MCF 10A (cell line): ENCODE data around the gene MLANA. TPM values are rescaled to one million over a fixed set of nuclear protein-coding genes. Genes with fewer than 3 reads are reported as not detected.

Experiments
- BruUV-seq: library from RNA; stranded (reverse); fragments of 400-500 nt; replicated peaks from 2 replicates; lab custom pipeline; 2021; lab: Mats Ljungman, UMichigan
- CTCF ChIA-PET: fragments of 300-600 bp; sonication (Branson Sonifier 250); formaldehyde crosslinking; extraction: SDS; loops from one replicate; lab custom pipeline; 2021; ENCODE audit warnings: antibody characterized with exemption, inconsistent platforms; lab: Yijun Ruan, JAX
- POLR2A ChIA-PET: fragments of 300-600, 350-650 bp; sonication (Branson Sonifier 250); formaldehyde crosslinking; extraction: SDS; loops from one replicate; lab custom pipeline; 2020; ENCODE audit warnings: antibody characterized with exemption, inconsistent platforms; lab: Yijun Ruan, JAX
- DNase-seq: peaks from one replicate; pipeline ENCODE4 v3.0.0-alpha.2; 2018; ENCODE audit not compliant: unreplicated experiment
- H3K27ac Mint-ChIP-seq: one replicate; pipeline ENCODE4 v1.8.0; 2022; ENCODE audit warnings: mild to moderate bottlenecking, low read depth, mixed read lengths; ENCODE audit not compliant: unreplicated experiment
- H3K27me3 Mint-ChIP-seq: one replicate; pipeline ENCODE4 v1.8.0; 2022; ENCODE audit warnings: mixed read lengths; ENCODE audit not compliant: insufficient read depth, unreplicated experiment
- H3K36me3 Mint-ChIP-seq: one replicate; pipeline ENCODE4 v1.8.0; 2022; ENCODE audit warnings: mild to moderate bottlenecking, moderate library complexity, mixed read lengths; ENCODE audit not compliant: insufficient read depth, unreplicated experiment
- H3K4me1 Mint-ChIP-seq: one replicate; pipeline ENCODE4 v1.8.0; 2022; ENCODE audit warnings: mixed read lengths; ENCODE audit not compliant: insufficient read depth, unreplicated experiment
- H3K4me3 Mint-ChIP-seq: one replicate; pipeline ENCODE4 v1.8.0; 2022; ENCODE audit warnings: mild to moderate bottlenecking, moderate library complexity, mixed read lengths; ENCODE audit not compliant: unreplicated experiment
- H3K9me3 Mint-ChIP-seq: one replicate; pipeline ENCODE4 v1.8.0; 2022; ENCODE audit warnings: mixed read lengths; ENCODE audit not compliant: unreplicated experiment
- intact Hi-C: fragments of 100-400 bp; cut with micrococcal nuclease; formaldehyde crosslinking; loops from 2 replicates; pipeline ENCODE4 v1.14.1; 2022
- total RNA-seq: library from RNA; stranded (reverse); gene quantifications from 2 replicates; pipeline ENCODE4 v1.2.3, GENCODE V29; 2022
- TF ChIP-seq, protein P1 (sequence below): fragments of 200-600 bp; IDR thresholded peaks from one replicate; pipeline ENCODE4 v1.8.0; 2022; ENCODE audit warnings: antibody characterized with exemption, mild to moderate bottlenecking; ENCODE audit not compliant: unreplicated experiment

MLANA gene
- total RNA-seq, 1 experiment from 2014 or later = not detected

DNA sequence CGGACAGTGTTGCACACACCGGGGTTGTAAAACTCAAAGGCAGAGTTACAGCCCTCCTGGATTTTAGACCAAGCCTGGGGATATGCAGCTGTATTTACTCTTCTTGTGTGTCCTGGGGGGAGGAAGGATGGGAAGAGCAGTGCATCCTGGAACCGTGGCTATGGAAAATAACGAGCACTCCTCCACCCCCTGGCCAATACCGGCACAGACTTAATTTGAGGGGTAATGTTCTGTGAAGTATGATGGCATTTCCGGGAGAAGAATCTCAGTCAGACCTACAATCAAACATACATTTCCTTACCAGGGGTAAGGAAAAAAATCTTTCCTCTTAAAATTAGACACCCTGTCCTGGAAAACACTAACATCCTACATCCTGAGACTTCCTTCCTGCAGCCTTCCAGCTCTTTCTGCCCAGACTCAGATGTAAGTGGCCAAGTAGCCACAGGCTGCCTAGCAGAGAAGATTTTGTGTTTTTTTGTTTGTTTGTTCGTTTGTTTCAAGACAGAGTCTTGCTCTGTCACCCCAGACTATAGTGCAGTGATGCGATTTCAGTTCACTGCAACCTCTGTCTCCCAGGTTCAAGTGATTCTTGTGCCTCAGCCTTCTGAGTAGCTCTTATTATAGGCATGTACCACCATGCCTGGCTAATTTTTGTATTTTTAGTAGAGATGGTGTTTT lies 46.8 kb upstream of the MLANA start:
- DNase-seq = peak; percentile 36
- H3K4me1 Mint-ChIP-seq = peaks cover 44% of the 10 kb centered on the region
- no TSS peak for BruUV-seq
- ChIA-PET POLR2A (interaction anchor here (0.5 to 1.6 kb wide), 3 partner anchors 8 to 36 kb away, joined by 3 to 4 read pairs (median 4); partner anchors contain the start of gene ERMP1), CTCF (interaction anchor here (0.5 to 4.4 kb wide), 2 partner anchors 11 to 131 kb away, joined by 3 to 34 read pairs; partner anchors contain the start of gene ERMP1)
- intact Hi-C loops = no loop called here
- no peaks in the 10 kb centered on the region for H3K9me3 Mint-ChIP-seq
- peak overlapping the region; percentile 82 for H3K27ac Mint-ChIP-seq
- TF ChIP-seq, protein P1, sequence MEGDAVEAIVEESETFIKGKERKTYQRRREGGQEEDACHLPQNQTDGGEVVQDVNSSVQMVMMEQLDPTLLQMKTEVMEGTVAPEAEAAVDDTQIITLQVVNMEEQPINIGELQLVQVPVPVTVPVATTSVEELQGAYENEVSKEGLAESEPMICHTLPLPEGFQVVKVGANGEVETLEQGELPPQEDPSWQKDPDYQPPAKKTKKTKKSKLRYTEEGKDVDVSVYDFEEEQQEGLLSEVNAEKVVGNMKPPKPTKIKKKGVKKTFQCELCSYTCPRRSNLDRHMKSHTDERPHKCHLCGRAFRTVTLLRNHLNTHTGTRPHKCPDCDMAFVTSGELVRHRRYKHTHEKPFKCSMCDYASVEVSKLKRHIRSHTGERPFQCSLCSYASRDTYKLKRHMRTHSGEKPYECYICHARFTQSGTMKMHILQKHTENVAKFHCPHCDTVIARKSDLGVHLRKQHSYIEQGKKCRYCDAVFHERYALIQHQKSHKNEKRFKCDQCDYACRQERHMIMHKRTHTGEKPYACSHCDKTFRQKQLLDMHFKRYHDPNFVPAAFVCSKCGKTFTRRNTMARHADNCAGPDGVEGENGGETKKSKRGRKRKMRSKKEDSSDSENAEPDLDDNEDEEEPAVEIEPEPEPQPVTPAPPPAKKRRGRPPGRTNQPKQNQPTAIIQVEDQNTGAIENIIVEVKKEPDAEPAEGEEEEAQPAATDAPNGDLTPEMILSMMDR = no peak
- no peaks in the 10 kb centered on the region for H3K27me3 Mint-ChIP-seq
- H3K36me3 Mint-ChIP-seq = peaks cover 4% of the 10 kb centered on the region
- no peak overlapping the region for H3K4me3 Mint-ChIP-seq

DNA sequence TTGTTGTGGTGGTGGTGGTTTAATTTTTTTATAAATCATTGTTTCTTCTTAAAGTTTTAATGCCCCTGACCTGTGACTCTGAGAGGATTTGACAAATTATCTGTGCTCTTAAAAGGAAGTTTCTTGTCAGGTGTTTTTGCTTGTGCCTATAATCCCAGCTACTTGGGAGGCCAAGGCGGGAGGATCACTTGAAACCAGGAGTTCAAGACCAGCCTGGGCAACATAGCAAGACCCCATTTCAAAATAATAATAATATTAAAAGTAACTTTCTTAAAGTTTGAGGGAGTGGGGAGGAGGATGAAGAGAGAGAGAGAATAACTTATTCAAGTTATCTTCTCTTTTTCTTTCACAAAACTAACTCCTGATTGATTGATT lies 45.5 kb upstream of the MLANA start:
- ChIA-PET CTCF (interaction anchor here (0.7 to 4.4 kb wide), 3 partner anchors 12 to 129 kb away, joined by 3 to 34 read pairs (median 9); partner anchors contain the start of gene ERMP1), POLR2A (no interaction called here)
- intact Hi-C loops = no loop called here
- peak overlapping the region; percentile 82 for H3K27ac Mint-ChIP-seq
- peak overlapping the region; percentile 12 for H3K4me3 Mint-ChIP-seq
- BruUV-seq = no TSS peak
- H3K4me1 Mint-ChIP-seq = peaks cover 33% of the 10 kb centered on the region
- H3K27me3 Mint-ChIP-seq = no peaks in the 10 kb centered on the region
- TF ChIP-seq, protein P1 = no peak
- DNase-seq = no peak
- no peaks in the 10 kb centered on the region for H3K9me3 Mint-ChIP-seq
- no peaks in the 10 kb centered on the region for H3K36me3 Mint-ChIP-seq

DNA sequence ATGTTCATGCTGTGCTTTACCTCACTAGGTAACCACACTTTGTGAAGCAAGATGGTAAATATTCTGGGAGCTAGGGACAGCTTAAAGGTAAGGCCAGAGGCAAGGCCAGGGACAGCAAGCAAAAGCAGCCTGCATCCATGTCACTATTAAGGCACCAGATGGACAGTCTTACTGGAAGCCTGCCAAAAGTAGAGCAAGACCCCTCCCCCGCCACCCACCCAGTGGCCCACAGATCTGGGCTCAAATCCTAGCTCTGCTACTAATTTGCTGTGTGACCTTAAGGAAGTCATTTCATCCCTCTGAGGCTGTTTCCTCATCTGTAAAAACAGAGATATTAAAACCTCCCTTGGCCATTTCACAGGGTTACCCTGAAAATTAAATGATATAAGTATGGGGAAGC lies 44.6 kb upstream of the MLANA start:
- TF ChIP-seq, protein P1 = no peak
- ChIA-PET CTCF (interaction anchor here (0.7 to 1.6 kb wide), 3 partner anchors 14 to 708 kb away, joined by 3 to 7 read pairs (median 5); partner anchors contain the start of gene ERMP1), POLR2A (interaction anchor here (1.4 kb wide), 1 partner anchor 34 kb away, joined by 3 read pairs; no protein-coding TSS in a partner anchor)
- intact Hi-C loops = no loop called here
- Mint-ChIP-seq H3K4me3 (no peak overlapping the region), H3K36me3 (no peaks in the 10 kb centered on the region), H3K4me1 (peaks cover 37% of the 10 kb centered on the region), H3K9me3 (no peaks in the 10 kb centered on the region), H3K27ac (peak overlapping the region; percentile 82), H3K27me3 (no peaks in the 10 kb centered on the region)
- DNase-seq = no peak
- BruUV-seq = no TSS peak

DNA sequence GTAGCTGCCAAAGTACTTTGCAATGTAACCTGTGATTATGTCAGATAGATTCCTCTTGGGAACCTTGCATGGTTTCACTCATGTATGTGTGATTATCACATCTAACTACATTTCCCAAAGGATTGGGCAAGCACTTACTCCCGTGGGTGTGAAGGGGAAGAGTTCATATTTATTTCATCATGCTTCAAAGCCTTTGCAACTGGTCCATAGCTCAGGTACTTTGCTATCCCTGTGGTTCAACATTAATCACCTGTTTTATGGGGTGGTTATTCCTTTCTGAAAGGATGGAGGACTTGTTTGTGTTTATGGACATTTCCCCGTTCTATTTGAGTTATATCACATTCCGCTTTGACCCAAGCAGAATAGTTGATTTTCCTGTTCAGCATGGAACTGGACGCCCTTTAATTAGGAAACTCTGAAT lies 44.2 kb upstream of the MLANA start:
- ChIA-PET CTCF (interaction anchor here (0.6 to 1.6 kb wide), 6 partner anchors 14 to 707 kb away, joined by 3 to 7 read pairs (median 3); partner anchors contain the start of gene ERMP1), POLR2A (interaction anchor here (1.4 kb wide), 1 partner anchor 33 kb away, joined by 3 read pairs; no protein-coding TSS in a partner anchor)
- peak; percentile 78 for DNase-seq
- Mint-ChIP-seq H3K4me3 (no peak overlapping the region), H3K36me3 (no peaks in the 10 kb centered on the region), H3K27me3 (no peaks in the 10 kb centered on the region), H3K4me1 (peaks cover 41% of the 10 kb centered on the region), H3K9me3 (no peaks in the 10 kb centered on the region), H3K27ac (no peak overlapping the region)
- TF ChIP-seq, protein P1 = no peak
- intact Hi-C loops = no loop called here
- no TSS peak for BruUV-seq
